ENCODE results near the gene PLAC1.

GRCh38 chrX:134530845-134531244 lies 127.4 kb downstream of the PLAC1 start:
- TF ChIP-seq CTCF (IDR thresholded peaks at IDR 0.05; ENCODE audit: low read length) (no peak), EZH2 (IDR thresholded peaks at IDR 0.05; ENCODE audit: borderline replicate concordance, low read length) (no peak)
